Measurements from ENCODE around the gene ITGB4. TPM values are rescaled to one million over a fixed set of nuclear protein-coding genes. Genes with fewer than 3 reads are reported as not detected.

ITGB4 gene
- total RNA-seq, 6 experiments from 2014 or later = 0.92 to 4.1 (median 2.0) TPM

GRCh38 chr17:75736173-75736835 lies 15.0 kb downstream of the ITGB4 start:
- Histone ChIP-seq H3K27ac (no peak overlapping the region), H3K9me3 (no peaks in the 10 kb centered on the region), H3K27me3 (no peaks in the 10 kb centered on the region), H3K36me3 (no peaks in the 10 kb centered on the region), H3K4me1 (peaks cover 0 to 16% (median 0%) of the 10 kb centered on the region in 4 donors), H3K4me3 (no peak overlapping the region)
- intact Hi-C loops (cut with DNase I) = no loop called here
- no peak for DNase-seq
- no peak for ATAC-seq
- no peak for TF ChIP-seq POLR2A (IDR thresholded peaks at IDR 0.05)
- TF ChIP-seq CTCF (IDR thresholded peaks at IDR 0.05) = no peak
- WGBS (ENCODE audit: insufficient coverage, low coverage, low lambda C conversion rate, missing lambda C conversion rate) = 94% methylated on average over 19 of the region's 26 CpGs

- H3K27ac ChIP-seq = no peak overlapping the region
- 92% methylated on average over 2 of the region's 20 CpGs for WGBS (ENCODE audit: insufficient coverage, low coverage, low lambda C conversion rate, missing lambda C conversion rate)
These were observed 16.1 kb downstream of the ITGB4 start for GRCh38 chr17:75737133-75737962.

GRCh38 chr17:75738218-75738802 lies 17.1 kb downstream of the ITGB4 start:
- ATAC-seq (peak; percentile 54 to 83 (median 66)), DNase-seq (peak in 1 of 3 donors; percentile 87)
- WGBS (ENCODE audit: insufficient coverage, low coverage, low lambda C conversion rate, missing lambda C conversion rate) = 23% methylated on average over 5 of the region's 14 CpGs
- Histone ChIP-seq H3K27me3 (no peaks in the 10 kb centered on the region), H3K36me3 (no peaks in the 10 kb centered on the region), H3K4me3 (no peak overlapping the region), H3K9me3 (no peaks in the 10 kb centered on the region), H3K4me1 (peaks cover 0 to 16% (median 0%) of the 10 kb centered on the region in 4 donors), H3K27ac (no peak overlapping the region)
- intact Hi-C loops (cut with DNase I) = no loop called here
- no peak for TF ChIP-seq CTCF (IDR thresholded peaks at IDR 0.05)
- no peak for TF ChIP-seq POLR2A (IDR thresholded peaks at IDR 0.05)

More at GRCh38 chr17:75737133-75737962, 16.1 kb downstream of the ITGB4 start:
- no peak for TF ChIP-seq POLR2A (IDR thresholded peaks at IDR 0.05)
- TF ChIP-seq CTCF (IDR thresholded peaks at IDR 0.05) = no peak
- H3K27me3 ChIP-seq = no peaks in the 10 kb centered on the region
- DNase-seq (no peak), ATAC-seq (no peak)
- no peak overlapping the region for H3K4me3 ChIP-seq
- intact Hi-C loops (cut with DNase I) = no loop called here
- no peaks in the 10 kb centered on the region for H3K9me3 ChIP-seq
- H3K4me1 ChIP-seq = peaks cover 0 to 16% (median 0%) of the 10 kb centered on the region in 4 donors
- no peaks in the 10 kb centered on the region for H3K36me3 ChIP-seq

GRCh38 chr17:75739174-75739573 lies 17.9 kb downstream of the ITGB4 start:
- no peak for TF ChIP-seq POLR2A (IDR thresholded peaks at IDR 0.05)
- 100% methylated on average over 2 of the region's 7 CpGs for WGBS (ENCODE audit: insufficient coverage, low coverage, low lambda C conversion rate, missing lambda C conversion rate)
- intact Hi-C loops (cut with DNase I) = no loop called here
- peaks cover 0 to 16% (median 0%) of the 10 kb centered on the region in 4 donors for H3K4me1 ChIP-seq
- H3K9me3 ChIP-seq = no peaks in the 10 kb centered on the region
- ATAC-seq (no peak), DNase-seq (no peak)
- no peak overlapping the region for H3K4me3 ChIP-seq
- H3K36me3 ChIP-seq = no peaks in the 10 kb centered on the region
- H3K27ac ChIP-seq = no peak overlapping the region
- H3K27me3 ChIP-seq = no peaks in the 10 kb centered on the region
